NK-92 (cell line): Measurements from ENCODE around the gene THRAP3.
"Not testable (repeated sequence)": the region's sequence is repeated elsewhere in the genome, so short reads cannot be mapped to it uniquely, and the experiment has no call there.

Experiments used
- DNase-seq: peaks from one replicate; lab custom pipeline; 2025; ENCODE audit not compliant: unreplicated experiment; lab: John Stamatoyannopoulos, UW

Gene THRAP3

GRCh38 chr1:36239941-36240637 lies 15.8 kb downstream of the THRAP3 start:
- DNase-seq: no peak

- DNase-seq: no peak
Measured at GRCh38 chr1:36247538-36247937, 23.3 kb downstream of the THRAP3 start.

- DNase-seq: no peak
Measured at GRCh38 chr1:36248250-36248894, 24.1 kb downstream of the THRAP3 start.

- no peak for DNase-seq
Measured at GRCh38 chr1:36251794-36252481, 27.7 kb downstream of the THRAP3 start.

GRCh38 chr1:36252482-36252824 lies 28.2 kb downstream of the THRAP3 start:
- DNase-seq: not testable (repeated sequence)

GRCh38 chr1:36253161-36253862 lies 29.1 kb downstream of the THRAP3 start:
- no peak for DNase-seq

- DNase-seq: no peak
Measured at GRCh38 chr1:36256558-36257374, 32.5 kb downstream of the THRAP3 start.

- no peak for DNase-seq
Measured at GRCh38 chr1:36257375-36257767, 33.1 kb downstream of the THRAP3 start.

- no peak for DNase-seq
Measured at GRCh38 chr1:36258960-36259344, 34.7 kb downstream of the THRAP3 start.

- no peak for DNase-seq
Measured at GRCh38 chr1:36268981-36269380, 44.7 kb downstream of the THRAP3 start.

GRCh38 chr1:36269408-36269838 lies 45.2 kb downstream of the THRAP3 start:
- DNase-seq: no peak

GRCh38 chr1:36273024-36273423 lies 48.8 kb downstream of the THRAP3 start:
- DNase-seq: no peak

- no peak for DNase-seq
Measured at GRCh38 chr1:36274201-36274600, 50.0 kb downstream of the THRAP3 start.

GRCh38 chr1:36276688-36277087 lies 52.4 kb downstream of the THRAP3 start:
- no peak for DNase-seq

GRCh38 chr1:36279110-36279788 lies 55.0 kb downstream of the THRAP3 start:
- DNase-seq: no peak

GRCh38 chr1:36279789-36280296 lies 55.6 kb downstream of the THRAP3 start:
- DNase-seq: no peak

- no peak for DNase-seq
Measured at GRCh38 chr1:36284061-36284460, 59.8 kb downstream of the THRAP3 start.

GRCh38 chr1:36284517-36284916 lies 60.3 kb downstream of the THRAP3 start:
- DNase-seq: no peak

GRCh38 chr1:36285443-36286101 lies 61.3 kb downstream of the THRAP3 start:
- DNase-seq: no peak

- DNase-seq: no peak
Measured at GRCh38 chr1:36286802-36287201, 62.6 kb downstream of the THRAP3 start.
